Measurements from ENCODE around the gene PLEKHM2. TPM values are rescaled to one million over a fixed set of nuclear protein-coding genes. Genes with fewer than 3 reads are reported as not detected.

The PLEKHM2 gene
- total RNA-seq, 1 experiment from 2014 or later = 41.8 TPM

DNA sequence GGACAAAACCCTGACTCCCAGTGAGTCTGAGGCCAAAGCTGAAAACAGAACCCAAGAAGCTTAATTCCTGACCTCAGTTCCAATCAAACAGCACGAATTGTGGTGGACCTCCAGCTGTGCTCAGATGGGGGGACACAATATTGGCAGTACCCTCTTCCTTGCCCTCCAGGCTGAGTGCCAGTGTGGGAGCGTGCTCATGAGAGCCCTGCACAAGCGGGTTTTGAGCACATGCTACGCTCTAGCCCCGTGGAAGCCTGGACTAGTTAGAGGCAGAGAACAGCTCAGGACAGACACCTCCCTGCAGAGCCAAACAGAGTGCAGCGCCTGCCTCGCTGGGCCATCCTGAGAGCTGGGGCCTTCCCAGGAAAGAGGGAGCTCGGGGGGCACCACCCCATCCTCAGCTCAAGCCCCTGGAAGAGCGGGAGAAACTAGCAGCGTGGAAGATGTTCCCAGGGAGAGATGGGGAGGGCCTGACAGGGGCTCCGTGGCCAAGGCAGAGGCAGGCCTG lies 49.2 kb downstream of the PLEKHM2 start:
- H3K27ac ChIP-seq (ENCODE audit: low read length) = no peak overlapping the region
- H3K27me3 ChIP-seq (ENCODE audit: low read length) = no peaks in the 10 kb centered on the region
- H3K4me1 ChIP-seq (ENCODE audit: low read length) = no peaks in the 10 kb centered on the region
- no peak overlapping the region for H3K9ac ChIP-seq (ENCODE audit: low read length)
- no peak for DNase-seq
- no peaks in the 10 kb centered on the region for H3K9me3 ChIP-seq (ENCODE audit: low read length)
- H3K4me3 ChIP-seq (ENCODE audit: low read length) = no peak overlapping the region
- H3K79me2 ChIP-seq (ENCODE audit: low read length) = no peaks in the 10 kb centered on the region
- no peaks in the 10 kb centered on the region for H4K20me1 ChIP-seq (ENCODE audit: insufficient read depth, low read depth, low read length)
- no peaks in the 10 kb centered on the region for H3K9me2 ChIP-seq (replicated peaks; ENCODE audit: insufficient read depth, low read length)
- H3K36me3 ChIP-seq (ENCODE audit: insufficient read depth, low read length) = no peaks in the 10 kb centered on the region
- no peak overlapping the region for H2AFZ ChIP-seq (ENCODE audit: low read length)
- H3K4me2 ChIP-seq (ENCODE audit: low read depth, low read length, poor library complexity, severe bottlenecking) = no peak overlapping the region

- Histone ChIP-seq H2AFZ (ENCODE audit: low read length) (no peak overlapping the region), H3K9ac (ENCODE audit: low read length) (no peak overlapping the region), H3K4me3 (ENCODE audit: low read length) (no peak overlapping the region), H3K4me2 (ENCODE audit: low read depth, low read length, poor library complexity, severe bottlenecking) (no peak overlapping the region), H3K79me2 (ENCODE audit: low read length) (no peaks in the 10 kb centered on the region), H3K36me3 (ENCODE audit: insufficient read depth, low read length) (no peaks in the 10 kb centered on the region), H4K20me1 (ENCODE audit: insufficient read depth, low read depth, low read length) (no peaks in the 10 kb centered on the region), H3K9me2 (replicated peaks; ENCODE audit: insufficient read depth, low read length) (no peaks in the 10 kb centered on the region), H3K9me3 (ENCODE audit: low read length) (no peaks in the 10 kb centered on the region), H3K27ac (ENCODE audit: low read length) (no peak overlapping the region), H3K4me1 (ENCODE audit: low read length) (no peaks in the 10 kb centered on the region), H3K27me3 (ENCODE audit: low read length) (no peaks in the 10 kb centered on the region)
- no peak for DNase-seq
These were observed 49.7 kb downstream of the PLEKHM2 start for GRCh38 chr1:15733726-15734226.

- DNase-seq = no peak
- H3K27ac ChIP-seq (ENCODE audit: low read length) = no peak overlapping the region
- no peak overlapping the region for H3K9ac ChIP-seq (ENCODE audit: low read length)
- H2AFZ ChIP-seq (ENCODE audit: low read length) = no peak overlapping the region
- H4K20me1 ChIP-seq (ENCODE audit: insufficient read depth, low read depth, low read length) = no peaks in the 10 kb centered on the region
- no peak overlapping the region for H3K4me3 ChIP-seq (ENCODE audit: low read length)
- H3K79me2 ChIP-seq (ENCODE audit: low read length) = no peaks in the 10 kb centered on the region
- no peaks in the 10 kb centered on the region for H3K36me3 ChIP-seq (ENCODE audit: insufficient read depth, low read length)
- H3K9me2 ChIP-seq (replicated peaks; ENCODE audit: insufficient read depth, low read length) = no peaks in the 10 kb centered on the region
- H3K4me1 ChIP-seq (ENCODE audit: low read length) = no peaks in the 10 kb centered on the region
- no peaks in the 10 kb centered on the region for H3K27me3 ChIP-seq (ENCODE audit: low read length)
- no peak overlapping the region for H3K4me2 ChIP-seq (ENCODE audit: low read depth, low read length, poor library complexity, severe bottlenecking)
- no peaks in the 10 kb centered on the region for H3K9me3 ChIP-seq (ENCODE audit: low read length)
These were observed 50.2 kb downstream of the PLEKHM2 start for GRCh38 chr1:15734296-15734695.

DNA sequence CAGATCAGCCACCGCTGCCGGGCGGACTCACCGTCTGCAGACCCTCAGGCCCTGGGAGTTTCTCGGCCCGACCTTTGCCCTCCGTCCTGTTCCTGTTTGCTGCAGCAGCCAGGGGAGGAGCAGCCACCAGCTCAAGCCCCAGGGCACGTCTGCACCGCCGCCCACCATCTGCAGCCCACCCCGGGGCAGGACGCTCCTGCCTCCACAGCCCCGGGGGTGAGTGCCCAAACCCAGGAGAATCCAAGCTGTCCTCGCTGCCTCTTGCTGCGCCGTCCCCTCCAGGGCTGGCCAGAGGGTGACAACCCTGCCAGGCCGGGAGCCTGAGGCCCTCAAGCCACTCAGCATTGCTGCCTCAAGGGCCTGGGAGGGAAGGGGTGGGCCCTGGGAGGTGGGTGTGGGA lies 50.8 kb downstream of the PLEKHM2 start:
- H3K4me3 ChIP-seq (ENCODE audit: low read length) = no peak overlapping the region
- no peak overlapping the region for H3K27ac ChIP-seq (ENCODE audit: low read length)
- no peak for DNase-seq
- no peak overlapping the region for H3K4me2 ChIP-seq (ENCODE audit: low read depth, low read length, poor library complexity, severe bottlenecking)
- no peaks in the 10 kb centered on the region for H4K20me1 ChIP-seq (ENCODE audit: insufficient read depth, low read depth, low read length)
- no peaks in the 10 kb centered on the region for H3K79me2 ChIP-seq (ENCODE audit: low read length)
- no peaks in the 10 kb centered on the region for H3K9me3 ChIP-seq (ENCODE audit: low read length)
- H2AFZ ChIP-seq (ENCODE audit: low read length) = no peak overlapping the region
- H3K36me3 ChIP-seq (ENCODE audit: insufficient read depth, low read length) = no peaks in the 10 kb centered on the region
- H3K9me2 ChIP-seq (replicated peaks; ENCODE audit: insufficient read depth, low read length) = no peaks in the 10 kb centered on the region
- H3K4me1 ChIP-seq (ENCODE audit: low read length) = no peaks in the 10 kb centered on the region
- H3K27me3 ChIP-seq (ENCODE audit: low read length) = no peaks in the 10 kb centered on the region
- H3K9ac ChIP-seq (ENCODE audit: low read length) = no peak overlapping the region

DNA sequence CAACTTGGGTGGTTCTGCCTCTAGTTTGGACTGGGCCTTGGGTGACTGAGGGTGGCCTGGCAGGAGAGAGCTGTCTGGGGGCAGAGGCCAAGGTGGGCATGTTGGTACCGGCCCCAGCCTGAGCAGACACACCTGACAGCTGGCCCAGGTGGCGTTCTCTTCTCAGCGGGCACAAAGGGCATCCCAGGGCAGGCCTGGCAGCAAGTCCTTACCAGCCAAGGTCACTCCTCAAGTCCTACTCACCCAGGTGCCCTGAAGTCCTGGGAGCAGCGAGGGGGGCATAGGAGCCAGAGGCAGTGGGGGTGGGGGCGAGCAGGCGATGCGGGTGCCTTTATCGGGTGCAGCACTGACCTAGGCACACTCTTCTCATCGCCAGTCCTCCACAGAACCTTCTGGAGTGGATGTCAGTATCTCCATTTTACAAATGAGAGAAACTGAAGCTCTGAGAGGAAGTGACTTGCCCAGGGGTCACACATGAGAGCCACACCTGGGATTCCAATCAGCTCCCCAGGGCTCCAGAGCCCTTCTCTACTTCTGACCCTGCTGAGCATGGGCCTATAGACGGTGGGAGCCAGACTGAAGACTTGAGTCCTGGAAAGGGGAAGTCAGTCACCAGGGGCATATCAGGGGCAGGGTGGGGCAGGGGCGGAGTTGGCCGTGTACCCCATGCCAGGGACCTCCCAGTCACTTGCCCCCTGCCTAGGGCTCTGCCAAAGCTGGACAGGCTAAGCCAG lies 51.4 kb downstream of the PLEKHM2 start:
- no peaks in the 10 kb centered on the region for H4K20me1 ChIP-seq (ENCODE audit: insufficient read depth, low read depth, low read length)
- no peak overlapping the region for H3K27ac ChIP-seq (ENCODE audit: low read length)
- no peaks in the 10 kb centered on the region for H3K27me3 ChIP-seq (ENCODE audit: low read length)
- no peaks in the 10 kb centered on the region for H3K9me2 ChIP-seq (replicated peaks; ENCODE audit: insufficient read depth, low read length)
- H3K4me3 ChIP-seq (ENCODE audit: low read length) = no peak overlapping the region
- no peaks in the 10 kb centered on the region for H3K36me3 ChIP-seq (ENCODE audit: insufficient read depth, low read length)
- DNase-seq = peak; percentile 54
- no peaks in the 10 kb centered on the region for H3K4me1 ChIP-seq (ENCODE audit: low read length)
- no peaks in the 10 kb centered on the region for H3K9me3 ChIP-seq (ENCODE audit: low read length)
- H2AFZ ChIP-seq (ENCODE audit: low read length) = no peak overlapping the region
- no peak overlapping the region for H3K4me2 ChIP-seq (ENCODE audit: low read depth, low read length, poor library complexity, severe bottlenecking)
- H3K9ac ChIP-seq (ENCODE audit: low read length) = no peak overlapping the region
- H3K79me2 ChIP-seq (ENCODE audit: low read length) = no peaks in the 10 kb centered on the region

GRCh38 chr1:15736038-15736891 lies 52.1 kb downstream of the PLEKHM2 start, which contains the start of gene SLC25A34:
Gene SLC25A34, plus strand, starts transcription at chr1:15736258. Its CDS starts 228 bp downstream, at chr1:15736486.
- no peaks in the 10 kb centered on the region for H3K27me3 ChIP-seq (ENCODE audit: low read length)
- no peak within 1 kb of the TSS for H3K27ac ChIP-seq (ENCODE audit: low read length)
- no peak within 1 kb of the TSS for H2AFZ ChIP-seq (ENCODE audit: low read length)
- no peaks in the 10 kb centered on the region for H3K4me1 ChIP-seq (ENCODE audit: low read length)
- no peaks in the 10 kb centered on the region for H4K20me1 ChIP-seq (ENCODE audit: insufficient read depth, low read depth, low read length)
- no peak within 1 kb of the TSS for H3K4me2 ChIP-seq (ENCODE audit: low read depth, low read length, poor library complexity, severe bottlenecking)
- no peaks in the 10 kb centered on the region for H3K79me2 ChIP-seq (ENCODE audit: low read length)
- no peak within 1 kb of the TSS for H3K4me3 ChIP-seq (ENCODE audit: low read length)
- H3K9me3 ChIP-seq (ENCODE audit: low read length) = no peaks in the 10 kb centered on the region
- DNase-seq = no peak
- H3K9me2 ChIP-seq (replicated peaks; ENCODE audit: insufficient read depth, low read length) = no peaks in the 10 kb centered on the region
- no peaks in the 10 kb centered on the region for H3K36me3 ChIP-seq (ENCODE audit: insufficient read depth, low read length)
- H3K9ac ChIP-seq (ENCODE audit: low read length) = no peak within 1 kb of the TSS

- no peak for DNase-seq
- Histone ChIP-seq H3K4me3 (ENCODE audit: low read length) (no peak overlapping the region), H3K36me3 (ENCODE audit: insufficient read depth, low read length) (no peaks in the 10 kb centered on the region), H3K9me3 (ENCODE audit: low read length) (no peaks in the 10 kb centered on the region), H3K79me2 (ENCODE audit: low read length) (no peaks in the 10 kb centered on the region), H3K4me1 (ENCODE audit: low read length) (no peaks in the 10 kb centered on the region), H3K9ac (ENCODE audit: low read length) (no peak overlapping the region), H3K27me3 (ENCODE audit: low read length) (no peaks in the 10 kb centered on the region), H3K27ac (ENCODE audit: low read length) (no peak overlapping the region), H4K20me1 (ENCODE audit: insufficient read depth, low read depth, low read length) (no peaks in the 10 kb centered on the region), H2AFZ (ENCODE audit: low read length) (no peak overlapping the region), H3K9me2 (replicated peaks; ENCODE audit: insufficient read depth, low read length) (no peaks in the 10 kb centered on the region), H3K4me2 (ENCODE audit: low read depth, low read length, poor library complexity, severe bottlenecking) (no peak overlapping the region)
These were observed 52.8 kb downstream of the PLEKHM2 start for GRCh38 chr1:15736892-15737261.

All from Karpas-422 (cell line).